Karpas-422 (cell line): ENCODE measurements around the gene IL36B. TPM values are rescaled to one million over a fixed set of nuclear protein-coding genes. Genes with fewer than 3 reads are reported as not detected.

ENCODE experiments used
- DNase-seq: peaks from one replicate; pipeline ENCODE4 v3.0.0-alpha.2; 2015
- H2AFZ ChIP-seq: fragments of 200-600 bp; sonication (generic); 2 replicates; pipeline ENCODE4 v1.6.1; 2014; ENCODE audit warnings: antibody characterized with exemption, low read length, mixed read lengths
- H3K27ac ChIP-seq: fragments of 200-600 bp; sonication (generic); 2 replicates; pipeline ENCODE4 v1.5.1; 2014; ENCODE audit warnings: mild to moderate bottlenecking, low read length, moderate library complexity
- H3K27me3 ChIP-seq: fragments of 200-600 bp; sonication (generic); 2 replicates; pipeline ENCODE4 v1.6.1; 2014; ENCODE audit warnings: low read length, mixed read lengths
- H3K36me3 ChIP-seq: fragments of 200-600 bp; sonication (generic); 2 replicates; pipeline ENCODE4 v1.6.1; 2014; ENCODE audit warnings: low read length, mixed read lengths; ENCODE audit not compliant: insufficient read depth
- H3K4me1 ChIP-seq: fragments of 200-600 bp; sonication (generic); 2 replicates; pipeline ENCODE4 v1.6.1; 2014; ENCODE audit warnings: mild to moderate bottlenecking, low read length, mixed read lengths
- H3K4me2 ChIP-seq: fragments of 200-600 bp; sonication (generic); 2 replicates; pipeline ENCODE4 v1.6.1; 2014; ENCODE audit warnings: low read length, low read depth, mild to moderate bottlenecking; ENCODE audit not compliant: poor library complexity, severe bottlenecking
- H3K4me3 ChIP-seq: fragments of 200-600 bp; sonication (generic); 2 replicates; pipeline ENCODE4 v1.5.1; 2014; ENCODE audit warnings: mild to moderate bottlenecking, antibody characterized with exemption, low read length, mixed read lengths
- H3K79me2 ChIP-seq: fragments of 200-600 bp; sonication (generic); 2 replicates; pipeline ENCODE4 v1.6.1; 2014; ENCODE audit warnings: mild to moderate bottlenecking, low read length, mixed read lengths
- H3K9ac ChIP-seq: fragments of 200-600 bp; sonication (generic); 2 replicates; pipeline ENCODE4 v1.6.0; 2014; ENCODE audit warnings: low read length
- H3K9me2 ChIP-seq: fragments of 200-600 bp; sonication (generic), shearing (Covaris generic); replicated peaks from 2 replicates; pipeline ENCODE4 v1.6.0; 2014; ENCODE audit warnings: mild to moderate bottlenecking, low read length, moderate library complexity; ENCODE audit not compliant: insufficient read depth
- H3K9me3 ChIP-seq: fragments of 300-700, 200-600 bp; sonication (generic); 2 replicates; pipeline ENCODE4 v1.6.1; 2014; ENCODE audit warnings: low read length, mixed read lengths
- H4K20me1 ChIP-seq: fragments of 200-600 bp; sonication (generic); 2 replicates; pipeline ENCODE4 v1.6.1; 2014; ENCODE audit warnings: mild to moderate bottlenecking, antibody characterized with exemption, low read length, low read depth; ENCODE audit not compliant: insufficient read depth
- total RNA-seq: library from RNA; depleted of rRNA; stranded (reverse); fragments of >200 nt; shearing (Covaris generic); gene quantifications from 2 replicates; pipeline ENCODE4 v1.2.3, GENCODE V29; 2014; ENCODE audit warnings: low replicate concordance

Gene IL36B
- total RNA-seq, 1 experiment from 2014 or later, result not detected

GRCh38 chr2:113091231-113091896 is 38.7 kb upstream of the IL36B start:
- Histone ChIP-seq H3K4me2 (no peak overlapping the region), H3K4me1 (no peaks in the 10 kb centered on the region), H3K9ac (no peak overlapping the region), H3K4me3 (no peak overlapping the region), H4K20me1 (no peaks in the 10 kb centered on the region), H3K27ac (no peak overlapping the region), H2AFZ (no peak overlapping the region), H3K79me2 (no peaks in the 10 kb centered on the region), H3K9me3 (no peaks in the 10 kb centered on the region), H3K36me3 (no peaks in the 10 kb centered on the region), H3K9me2 (no peaks in the 10 kb centered on the region), H3K27me3 (no peaks in the 10 kb centered on the region)
- DNase-seq, result no peak

GRCh38 chr2:113089916-113090315 is 37.2 kb upstream of the IL36B start:
- no peaks in the 10 kb centered on the region for H3K79me2 ChIP-seq
- no peak overlapping the region for H3K4me3 ChIP-seq
- H3K9ac ChIP-seq, result no peak overlapping the region
- no peaks in the 10 kb centered on the region for H3K36me3 ChIP-seq
- H3K4me2 ChIP-seq, result no peak overlapping the region
- DNase-seq, result no peak
- no peak overlapping the region for H3K27ac ChIP-seq
- no peaks in the 10 kb centered on the region for H4K20me1 ChIP-seq
- H3K9me2 ChIP-seq, result no peaks in the 10 kb centered on the region
- H3K9me3 ChIP-seq, result no peaks in the 10 kb centered on the region
- no peak overlapping the region for H2AFZ ChIP-seq
- H3K4me1 ChIP-seq, result no peaks in the 10 kb centered on the region
- H3K27me3 ChIP-seq, result no peaks in the 10 kb centered on the region

GRCh38 chr2:113088213-113088992 is 35.7 kb upstream of the IL36B start:
- no peaks in the 10 kb centered on the region for H3K79me2 ChIP-seq
- H4K20me1 ChIP-seq, result no peaks in the 10 kb centered on the region
- no peak for DNase-seq
- no peak overlapping the region for H3K4me2 ChIP-seq
- H3K9me3 ChIP-seq, result no peaks in the 10 kb centered on the region
- no peak overlapping the region for H3K4me3 ChIP-seq
- no peaks in the 10 kb centered on the region for H3K36me3 ChIP-seq
- no peaks in the 10 kb centered on the region for H3K27me3 ChIP-seq
- no peak overlapping the region for H3K27ac ChIP-seq
- no peaks in the 10 kb centered on the region for H3K9me2 ChIP-seq
- H2AFZ ChIP-seq, result no peak overlapping the region
- no peak overlapping the region for H3K9ac ChIP-seq
- H3K4me1 ChIP-seq, result peaks cover 2% of the 10 kb centered on the region; the same call in 1 of the 2 replicates

GRCh38 chr2:113085542-113085941 is 32.9 kb upstream of the IL36B start:
- no peak for DNase-seq
- Histone ChIP-seq H2AFZ (no peak overlapping the region), H3K9me2 (no peaks in the 10 kb centered on the region), H3K36me3 (no peaks in the 10 kb centered on the region), H3K9me3 (no peaks in the 10 kb centered on the region), H3K4me1 (peaks cover 3% of the 10 kb centered on the region; the same call in 1 of the 2 replicates), H3K4me3 (no peak overlapping the region), H4K20me1 (no peaks in the 10 kb centered on the region), H3K27ac (no peak overlapping the region), H3K79me2 (no peaks in the 10 kb centered on the region), H3K4me2 (no peak overlapping the region), H3K9ac (no peak overlapping the region), H3K27me3 (no peaks in the 10 kb centered on the region)

- no peak overlapping the region for H3K9ac ChIP-seq
- H3K4me2 ChIP-seq, result no peak overlapping the region
- no peaks in the 10 kb centered on the region for H3K36me3 ChIP-seq
- no peak overlapping the region for H3K4me3 ChIP-seq
- DNase-seq, result peak; percentile 65
- no peaks in the 10 kb centered on the region for H3K27me3 ChIP-seq
- no peaks in the 10 kb centered on the region for H4K20me1 ChIP-seq
- no peaks in the 10 kb centered on the region for H3K9me3 ChIP-seq
- H3K27ac ChIP-seq, result no peak overlapping the region
- peaks cover 3% of the 10 kb centered on the region; the same call in 1 of the 2 replicates for H3K4me1 ChIP-seq
- no peaks in the 10 kb centered on the region for H3K79me2 ChIP-seq
- no peaks in the 10 kb centered on the region for H3K9me2 ChIP-seq
- H2AFZ ChIP-seq, result no peak overlapping the region
These were observed 31.8 kb upstream of the IL36B start for GRCh38 chr2:113084249-113085000.

- H3K4me2 ChIP-seq, result no peak overlapping the region
- no peaks in the 10 kb centered on the region for H3K9me2 ChIP-seq
- H3K36me3 ChIP-seq, result no peaks in the 10 kb centered on the region
- H4K20me1 ChIP-seq, result no peaks in the 10 kb centered on the region
- H3K27me3 ChIP-seq, result no peaks in the 10 kb centered on the region
- no peak overlapping the region for H3K9ac ChIP-seq
- H3K79me2 ChIP-seq, result no peaks in the 10 kb centered on the region
- H3K4me1 ChIP-seq, result peaks cover 3% of the 10 kb centered on the region; the same call in 1 of the 2 replicates
- H3K9me3 ChIP-seq, result no peaks in the 10 kb centered on the region
- no peak overlapping the region for H3K27ac ChIP-seq
- DNase-seq, result no peak
- no peak overlapping the region for H2AFZ ChIP-seq
- no peak overlapping the region for H3K4me3 ChIP-seq
These were observed 30.6 kb upstream of the IL36B start for GRCh38 chr2:113083296-113083695.

- H3K4me2 ChIP-seq, result no peak overlapping the region
- H2AFZ ChIP-seq, result no peak overlapping the region
- peaks cover 3% of the 10 kb centered on the region; the same call in 1 of the 2 replicates for H3K4me1 ChIP-seq
- no peaks in the 10 kb centered on the region for H4K20me1 ChIP-seq
- H3K9ac ChIP-seq, result no peak overlapping the region
- H3K4me3 ChIP-seq, result no peak overlapping the region
- no peaks in the 10 kb centered on the region for H3K36me3 ChIP-seq
- DNase-seq, result no peak
- no peaks in the 10 kb centered on the region for H3K27me3 ChIP-seq
- no peaks in the 10 kb centered on the region for H3K79me2 ChIP-seq
- H3K27ac ChIP-seq, result no peak overlapping the region
- no peaks in the 10 kb centered on the region for H3K9me3 ChIP-seq
- no peaks in the 10 kb centered on the region for H3K9me2 ChIP-seq
These were observed 29.0 kb upstream of the IL36B start for GRCh38 chr2:113081488-113082210.
